Measurements from ENCODE around the gene PDK2.

The PDK2 gene

GRCh38 chr17:50139950-50140885 lies 45.1 kb downstream of the PDK2 start:
- DNase-seq: peak; percentile 86

- no peak for DNase-seq
Measured at GRCh38 chr17:50141026-50141744, 46.0 kb downstream of the PDK2 start.

GRCh38 chr17:50141745-50142110 lies 46.6 kb downstream of the PDK2 start:
- DNase-seq: no peak

GRCh38 chr17:50143461-50144176 lies 48.5 kb downstream of the PDK2 start:
- DNase-seq: no peak

- DNase-seq: no peak
Measured at GRCh38 chr17:50144355-50144754, 49.2 kb downstream of the PDK2 start.

- no peak for DNase-seq
Measured at GRCh38 chr17:50144845-50145531, 49.8 kb downstream of the PDK2 start.

GRCh38 chr17:50145532-50146229 lies 50.5 kb downstream of the PDK2 start:
- no peak for DNase-seq

- DNase-seq: no peak
Measured at GRCh38 chr17:50146230-50146926, 51.2 kb downstream of the PDK2 start.

- no peak for DNase-seq
Measured at GRCh38 chr17:50146927-50147665, 51.9 kb downstream of the PDK2 start.

GRCh38 chr17:50147841-50148225 lies 52.7 kb downstream of the PDK2 start:
- peak; percentile 52 for DNase-seq

GRCh38 chr17:50148226-50149090 lies 53.3 kb downstream of the PDK2 start:
- DNase-seq: peak; percentile 64

GRCh38 chr17:50149091-50149416 lies 53.9 kb downstream of the PDK2 start:
- no peak for DNase-seq

- DNase-seq: peak; percentile 94
Measured at GRCh38 chr17:50149417-50150353, 54.5 kb downstream of the PDK2 start.

GRCh38 chr17:50150354-50151040 lies 55.3 kb downstream of the PDK2 start, which contains the start of gene PPP1R9B:
TSS of gene PPP1R9B (minus strand) at chr17:50150677. CDS start at chr17:50150513, 164 bp downstream.
- DNase-seq: no peak

GRCh38 chr17:50151041-50151936 lies 56.1 kb downstream of the PDK2 start:
- peak; percentile 98 for DNase-seq

- peak; percentile 96 for DNase-seq
Measured at GRCh38 chr17:50151937-50152547, 56.9 kb downstream of the PDK2 start.
